ENCODE results near the gene CREB3L2. TPM values are rescaled to one million over a fixed set of nuclear protein-coding genes. Genes with fewer than 3 reads are reported as not detected.

The CREB3L2 gene
- polyA plus RNA-seq, 1 experiment = 57.8 TPM

- no peak for TF ChIP-seq CTCF (IDR thresholded peaks at IDR 0.05; ENCODE audit: low read depth, low read length)
- CTCF ChIA-PET = interaction anchor here (0.7 kb wide), 1 partner anchor 398 kb away, joined by 3 read pairs; no protein-coding TSS in a partner anchor
Observed at GRCh38 chr7:138024343-138024691, 22.4 kb upstream of the CREB3L2 start.

GRCh38 chr7:138023618-138024342 is 21.9 kb upstream of the CREB3L2 start:
- ChIA-PET CTCF (no interaction called here), POLR2A (no interaction called here)
- Histone ChIP-seq H3K27me3 (ENCODE audit: control insufficient read depth, insufficient read depth, low read length) (peaks cover 5% of the 10 kb centered on the region), H3K27ac (ENCODE audit: low read depth, low read length) (no peak overlapping the region), H3K4me3 (ENCODE audit: low read depth, low read length) (no peak overlapping the region), H3K9me3 (ENCODE audit: control insufficient read depth, insufficient read depth, low read length) (peaks cover 3% of the 10 kb centered on the region; the same call in 1 of the 2 replicates)
- no peak for DNase-seq (ENCODE audit: low read depth, low spot score)
- no peak for TF ChIP-seq CTCF (IDR thresholded peaks at IDR 0.05; ENCODE audit: low read depth, low read length)

More at GRCh38 chr7:138024343-138024691, 22.4 kb upstream of the CREB3L2 start:
- H3K9me3 ChIP-seq (ENCODE audit: control insufficient read depth, insufficient read depth, low read length) = peaks cover 3% of the 10 kb centered on the region; the same call in 1 of the 2 replicates
- POLR2A ChIA-PET = no interaction called here
- no peak overlapping the region for H3K4me3 ChIP-seq (ENCODE audit: low read depth, low read length)
- DNase-seq (ENCODE audit: low read depth, low spot score) = no peak
- H3K27me3 ChIP-seq (ENCODE audit: control insufficient read depth, insufficient read depth, low read length) = peaks cover 7% of the 10 kb centered on the region
- no peak overlapping the region for H3K27ac ChIP-seq (ENCODE audit: low read depth, low read length)

GRCh38 chr7:138021889-138022288 is 20.0 kb upstream of the CREB3L2 start:
- Histone ChIP-seq H3K4me3 (ENCODE audit: low read depth, low read length) (no peak overlapping the region), H3K9me3 (ENCODE audit: control insufficient read depth, insufficient read depth, low read length) (peaks cover 3% of the 10 kb centered on the region; the same call in 1 of the 2 replicates), H3K27ac (ENCODE audit: low read depth, low read length) (no peak overlapping the region), H3K27me3 (ENCODE audit: control insufficient read depth, insufficient read depth, low read length) (peaks cover 5% of the 10 kb centered on the region)
- CTCF ChIA-PET = interaction anchor here (1.0 to 1.5 kb wide), 2 partner anchors 13 to 366 kb away, joined by 3 to 5 read pairs; no protein-coding TSS in a partner anchor
- DNase-seq (ENCODE audit: low read depth, low spot score) = no peak
- POLR2A ChIA-PET = no interaction called here
- no peak for TF ChIP-seq CTCF (IDR thresholded peaks at IDR 0.05; ENCODE audit: low read depth, low read length)

GRCh38 chr7:138017992-138018391 is 16.1 kb upstream of the CREB3L2 start:
- Histone ChIP-seq H3K27ac (ENCODE audit: low read depth, low read length) (no peak overlapping the region), H3K4me3 (ENCODE audit: low read depth, low read length) (no peak overlapping the region), H3K9me3 (ENCODE audit: control insufficient read depth, insufficient read depth, low read length) (no peaks in the 10 kb centered on the region), H3K27me3 (ENCODE audit: control insufficient read depth, insufficient read depth, low read length) (peaks cover 6% of the 10 kb centered on the region)
- ChIA-PET CTCF (interaction anchor here (0.6 to 2.5 kb wide), 5 partner anchors 9 to 362 kb away, joined by 3 to 9 read pairs (median 6); no protein-coding TSS in a partner anchor), POLR2A (no interaction called here)
- no peak for TF ChIP-seq CTCF (IDR thresholded peaks at IDR 0.05; ENCODE audit: low read depth, low read length)
- no peak for DNase-seq (ENCODE audit: low read depth, low spot score)

- ChIA-PET CTCF (interaction anchor here (1.1 to 1.4 kb wide), 3 partner anchors 359 to 724 kb away, joined by 3 to 6 read pairs (median 4); no protein-coding TSS in a partner anchor), POLR2A (no interaction called here)
- no peaks in the 10 kb centered on the region for H3K9me3 ChIP-seq (ENCODE audit: control insufficient read depth, insufficient read depth, low read length)
- no peak for DNase-seq (ENCODE audit: low read depth, low spot score)
- peaks cover 8% of the 10 kb centered on the region for H3K27me3 ChIP-seq (ENCODE audit: control insufficient read depth, insufficient read depth, low read length)
- no peak for TF ChIP-seq CTCF (IDR thresholded peaks at IDR 0.05; ENCODE audit: low read depth, low read length)
- no peak overlapping the region for H3K4me3 ChIP-seq (ENCODE audit: low read depth, low read length)
- H3K27ac ChIP-seq (ENCODE audit: low read depth, low read length) = no peak overlapping the region
Observed at GRCh38 chr7:138015096-138015495, 13.2 kb upstream of the CREB3L2 start.

All from AG04450 (cell line).